ENCODE data around the gene NKAPD1.

DNA sequence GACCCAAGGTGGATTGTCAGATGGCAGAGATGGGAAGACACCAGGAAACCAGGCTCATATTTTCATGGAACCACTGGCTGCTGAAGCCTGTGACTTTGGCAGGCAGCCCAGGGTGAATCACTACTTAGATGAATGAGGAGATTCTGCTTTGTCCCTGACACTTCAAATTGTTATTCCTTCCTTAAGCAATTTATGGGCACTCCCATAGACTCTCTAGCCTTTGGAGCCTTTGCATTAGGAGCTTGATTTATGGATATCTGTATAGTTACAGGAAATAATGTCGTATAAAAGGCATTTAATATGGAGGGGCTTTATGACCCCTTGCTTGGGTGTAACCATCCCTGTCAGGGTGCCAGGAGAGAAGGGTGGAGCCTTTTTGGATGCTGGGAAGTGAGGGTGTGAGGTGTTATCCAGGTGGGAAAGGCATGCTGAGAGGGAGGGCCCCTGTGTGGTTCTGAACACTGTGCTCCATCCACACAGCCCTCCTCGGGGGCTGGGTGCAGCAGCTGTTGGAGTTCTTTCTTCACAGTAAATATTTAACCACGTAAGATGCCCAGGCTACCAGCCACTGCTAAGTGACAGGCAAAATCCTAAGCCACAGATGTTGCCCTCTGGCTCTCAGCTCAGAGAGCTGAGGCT lies 54.5 kb downstream of the NKAPD1 start:
- TF ChIP-seq, protein P1, sequence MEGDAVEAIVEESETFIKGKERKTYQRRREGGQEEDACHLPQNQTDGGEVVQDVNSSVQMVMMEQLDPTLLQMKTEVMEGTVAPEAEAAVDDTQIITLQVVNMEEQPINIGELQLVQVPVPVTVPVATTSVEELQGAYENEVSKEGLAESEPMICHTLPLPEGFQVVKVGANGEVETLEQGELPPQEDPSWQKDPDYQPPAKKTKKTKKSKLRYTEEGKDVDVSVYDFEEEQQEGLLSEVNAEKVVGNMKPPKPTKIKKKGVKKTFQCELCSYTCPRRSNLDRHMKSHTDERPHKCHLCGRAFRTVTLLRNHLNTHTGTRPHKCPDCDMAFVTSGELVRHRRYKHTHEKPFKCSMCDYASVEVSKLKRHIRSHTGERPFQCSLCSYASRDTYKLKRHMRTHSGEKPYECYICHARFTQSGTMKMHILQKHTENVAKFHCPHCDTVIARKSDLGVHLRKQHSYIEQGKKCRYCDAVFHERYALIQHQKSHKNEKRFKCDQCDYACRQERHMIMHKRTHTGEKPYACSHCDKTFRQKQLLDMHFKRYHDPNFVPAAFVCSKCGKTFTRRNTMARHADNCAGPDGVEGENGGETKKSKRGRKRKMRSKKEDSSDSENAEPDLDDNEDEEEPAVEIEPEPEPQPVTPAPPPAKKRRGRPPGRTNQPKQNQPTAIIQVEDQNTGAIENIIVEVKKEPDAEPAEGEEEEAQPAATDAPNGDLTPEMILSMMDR (IDR thresholded peaks at IDR 0.05): no peak
- TF ChIP-seq POLR2A (IDR thresholded peaks at IDR 0.05) (no peak), POLR2AphosphoS5 (IDR thresholded peaks at IDR 0.05) (no peak)

All from prostate gland (tissue), 2 donors.